Neural progenitor cell (in vitro differentiated cells): ENCODE results near the gene PIP4K2B. TPM values are rescaled to one million over a fixed set of nuclear protein-coding genes. Genes with fewer than 3 reads are reported as not detected.

ENCODE experiments used
- DNase-seq: peaks from one replicate; pipeline ENCODE4 v3.0.0-alpha.2; 2016; ENCODE audit warnings: low spot score
- H2AFZ ChIP-seq: fragments of 200-600 bp; sonication (generic); replicated peaks from 2 replicates; pipeline ENCODE4 v1.6.1; 2016; ENCODE audit warnings: antibody characterized with exemption
- H3F3A ChIP-seq: fragments of 200-600 bp; sonication (generic); 2 replicates; pipeline ENCODE4 v1.6.1; 2016; ENCODE audit warnings: antibody characterized with exemption, low read depth
- H3K27ac ChIP-seq: fragments of 200-600 bp; sonication (generic); 2 replicates; pipeline ENCODE4 v1.5.1; 2016; ENCODE audit warnings: mild to moderate bottlenecking
- H3K27me3 ChIP-seq: fragments of 200-600 bp; sonication (generic); 2 replicates; pipeline ENCODE4 v1.6.1; 2016; ENCODE audit warnings: mild to moderate bottlenecking, moderate library complexity
- H3K36me3 ChIP-seq: fragments of 200-600 bp; sonication (generic); 2 replicates; pipeline ENCODE4 v1.5.1; 2016
- H3K4me1 ChIP-seq: fragments of 200-600 bp; sonication (generic); 2 replicates; pipeline ENCODE4 v1.6.1; 2016; ENCODE audit warnings: mixed run types
- H3K4me2 ChIP-seq: fragments of 200-600 bp; sonication (generic); 2 replicates; pipeline ENCODE4 v1.6.1; 2016
- H3K4me3 ChIP-seq: fragments of 200-600 bp; sonication (generic); 2 replicates; pipeline ENCODE4 v1.5.1; 2016
- H3K79me2 ChIP-seq: fragments of 200-600 bp; sonication (generic); 2 replicates; pipeline ENCODE4 v1.6.1; 2016; ENCODE audit warnings: low read depth
- H3K9ac ChIP-seq: fragments of 200-600 bp; sonication (generic); 2 replicates; pipeline ENCODE4 v1.6.1; 2016
- H3K9me3 ChIP-seq: fragments of 200-600 bp; sonication (generic); 2 replicates; pipeline ENCODE4 v1.5.1; 2016; ENCODE audit warnings: low read depth
- H4K20me1 ChIP-seq: fragments of 200-600 bp; sonication (generic); 2 replicates; pipeline ENCODE4 v1.6.1; 2016; ENCODE audit warnings: low read depth
- H3K27ac Mint-ChIP-seq: 3 replicates; pipeline ENCODE4 v1.8.0; 2021; ENCODE audit warnings: mixed read lengths
- H3K27me3 Mint-ChIP-seq: 2 replicates; pipeline ENCODE4 v1.8.0; 2022; ENCODE audit warnings: low read depth, mild to moderate bottlenecking, inconsistent platforms, moderate library complexity, mixed read lengths; ENCODE audit not compliant: insufficient read depth
- H3K36me3 Mint-ChIP-seq: 3 replicates; pipeline ENCODE4 v1.8.0; 2021; ENCODE audit warnings: mixed read lengths
- H3K4me1 Mint-ChIP-seq: 3 replicates; pipeline ENCODE4 v1.8.0; 2021; ENCODE audit warnings: mixed read lengths
- H3K4me3 Mint-ChIP-seq: 3 replicates; pipeline ENCODE4 v1.8.0; 2021; ENCODE audit warnings: mild to moderate bottlenecking, moderate library complexity, mixed read lengths
- H3K9me3 Mint-ChIP-seq: 3 replicates; pipeline ENCODE4 v1.8.0; 2020; ENCODE audit warnings: mixed read lengths
- CTCF ChIP-seq: fragments of 200-600 bp; sonication (generic); IDR thresholded peaks from 2 replicates; pipeline ENCODE4 v1.5.1; 2017; ENCODE audit warnings: antibody characterized with exemption, mild to moderate bottlenecking
- EZH2 ChIP-seq: fragments of 200-600 bp; sonication (generic); IDR thresholded peaks from 2 replicates; pipeline ENCODE4 v1.6.1; 2017; ENCODE audit warnings: antibody characterized with exemption, mild to moderate bottlenecking, moderate library complexity
- EZH2phosphoT487 ChIP-seq: fragments of 200-600 bp; sonication (generic); IDR thresholded peaks from 2 replicates; pipeline ENCODE4 v1.6.1; 2017; ENCODE audit warnings: antibody characterized with exemption
- total RNA-seq: library from RNA; depleted of rRNA; stranded (reverse); fragments of >200 nt; gene quantifications from 2 replicates; pipeline ENCODE4 v1.2.3, GENCODE V29; 2015; ENCODE audit warnings: low replicate concordance

Gene PIP4K2B
- total RNA-seq, 1 donor from 2014 or later, result 45.6 TPM

GRCh38 chr17:38740806-38741205 is 58.5 kb downstream of the PIP4K2B start:
- H4K20me1 ChIP-seq, result peaks cover 95% of the 10 kb centered on the region
- H2AFZ ChIP-seq, result no peak overlapping the region
- peaks cover 10% of the 10 kb centered on the region for H3K4me1 ChIP-seq
- H3K9me3 ChIP-seq, result no peaks in the 10 kb centered on the region
- H3K27ac Mint-ChIP-seq, result no peak overlapping the region
- no peak overlapping the region for H3K4me3 ChIP-seq
- H3K36me3 Mint-ChIP-seq, result peaks cover 12% of the 10 kb centered on the region
- no peak overlapping the region for H3K27ac ChIP-seq
- no peaks in the 10 kb centered on the region for H3K27me3 ChIP-seq
- H3K4me2 ChIP-seq, result no peak overlapping the region
- no peak overlapping the region for H3K4me3 Mint-ChIP-seq
- no peak for DNase-seq
- no peak for TF ChIP-seq EZH2
- no peak for TF ChIP-seq CTCF
- TF ChIP-seq EZH2phosphoT487, result no peak
- H3K27me3 Mint-ChIP-seq, result peaks cover 8% of the 10 kb centered on the region
- peaks cover 72% of the 10 kb centered on the region for H3K79me2 ChIP-seq
- H3F3A ChIP-seq, result peaks cover 22% of the 10 kb centered on the region
- peaks cover 44% of the 10 kb centered on the region for H3K4me1 Mint-ChIP-seq
- no peaks in the 10 kb centered on the region for H3K36me3 ChIP-seq
- H3K9me3 Mint-ChIP-seq, result no peaks in the 10 kb centered on the region
- no peak overlapping the region for H3K9ac ChIP-seq

- H3K36me3 ChIP-seq, result no peaks in the 10 kb centered on the region
- H4K20me1 ChIP-seq, result peaks cover 94% of the 10 kb centered on the region
- Mint-ChIP-seq H3K36me3 (peaks cover 14% of the 10 kb centered on the region), H3K4me3 (no peak overlapping the region), H3K9me3 (no peaks in the 10 kb centered on the region), H3K4me1 (peaks cover 37% of the 10 kb centered on the region), H3K27me3 (peaks cover 8% of the 10 kb centered on the region), H3K27ac (no peak overlapping the region)
- H3F3A ChIP-seq, result peaks cover 27% of the 10 kb centered on the region
- H3K27me3 ChIP-seq, result no peaks in the 10 kb centered on the region
- no peak overlapping the region for H3K4me2 ChIP-seq
- peaks cover 64% of the 10 kb centered on the region for H3K79me2 ChIP-seq
- no peak overlapping the region for H3K9ac ChIP-seq
- peaks cover 10% of the 10 kb centered on the region for H3K4me1 ChIP-seq
- no peak overlapping the region for H3K4me3 ChIP-seq
- TF ChIP-seq EZH2 (no peak), CTCF (no peak), EZH2phosphoT487 (no peak)
- no peaks in the 10 kb centered on the region for H3K9me3 ChIP-seq
- no peak for DNase-seq
- H2AFZ ChIP-seq, result no peak overlapping the region
- H3K27ac ChIP-seq, result no peak overlapping the region
Measured at GRCh38 chr17:38740044-38740443, 59.3 kb downstream of the PIP4K2B start.

GRCh38 chr17:38739305-38739704 is 60.1 kb downstream of the PIP4K2B start:
- no peak overlapping the region for H2AFZ ChIP-seq
- H3K36me3 ChIP-seq, result no peaks in the 10 kb centered on the region
- Mint-ChIP-seq H3K9me3 (no peaks in the 10 kb centered on the region), H3K4me1 (peaks cover 36% of the 10 kb centered on the region), H3K36me3 (peaks cover 11% of the 10 kb centered on the region), H3K4me3 (no peak overlapping the region), H3K27ac (no peak overlapping the region), H3K27me3 (peaks cover 6% of the 10 kb centered on the region)
- TF ChIP-seq EZH2 (no peak), CTCF (no peak), EZH2phosphoT487 (no peak)
- peaks cover 9% of the 10 kb centered on the region for H3K4me1 ChIP-seq
- H3K27ac ChIP-seq, result no peak overlapping the region
- H3K9ac ChIP-seq, result no peak overlapping the region
- no peak for DNase-seq
- H3K79me2 ChIP-seq, result peaks cover 57% of the 10 kb centered on the region
- H3K9me3 ChIP-seq, result no peaks in the 10 kb centered on the region
- H3F3A ChIP-seq, result peaks cover 30% of the 10 kb centered on the region
- no peak overlapping the region for H3K4me2 ChIP-seq
- no peaks in the 10 kb centered on the region for H3K27me3 ChIP-seq
- H4K20me1 ChIP-seq, result peaks cover 94% of the 10 kb centered on the region
- no peak overlapping the region for H3K4me3 ChIP-seq

- Histone ChIP-seq H3F3A (peaks cover 30% of the 10 kb centered on the region), H3K79me2 (peaks cover 51% of the 10 kb centered on the region), H3K36me3 (no peaks in the 10 kb centered on the region), H3K4me3 (no peak overlapping the region), H3K27ac (no peak overlapping the region), H3K9me3 (no peaks in the 10 kb centered on the region), H4K20me1 (peaks cover 94% of the 10 kb centered on the region), H3K4me1 (peaks cover 3% of the 10 kb centered on the region), H3K27me3 (no peaks in the 10 kb centered on the region), H3K9ac (no peak overlapping the region), H2AFZ (no peak overlapping the region), H3K4me2 (no peak overlapping the region)
- no peaks in the 10 kb centered on the region for H3K9me3 Mint-ChIP-seq
- H3K4me3 Mint-ChIP-seq, result no peak overlapping the region
- H3K4me1 Mint-ChIP-seq, result peaks cover 30% of the 10 kb centered on the region
- no peak overlapping the region for H3K27ac Mint-ChIP-seq
- no peak for DNase-seq
- TF ChIP-seq CTCF (no peak), EZH2 (no peak), EZH2phosphoT487 (no peak)
- H3K36me3 Mint-ChIP-seq, result peaks cover 8% of the 10 kb centered on the region
- peaks cover 4% of the 10 kb centered on the region for H3K27me3 Mint-ChIP-seq
Measured at GRCh38 chr17:38738686-38739085, 60.7 kb downstream of the PIP4K2B start.
